GM19043 (cell line): ENCODE data around the gene PRPF31.

Experiments used
- ATAC-seq: cut with Tn5 transposase; IDR thresholded peaks from one replicate; pipeline ENCODE4 v1.9.1; 2021; ENCODE audit warnings: low read depth; ENCODE audit not compliant: unreplicated experiment

Gene PRPF31

DNA sequence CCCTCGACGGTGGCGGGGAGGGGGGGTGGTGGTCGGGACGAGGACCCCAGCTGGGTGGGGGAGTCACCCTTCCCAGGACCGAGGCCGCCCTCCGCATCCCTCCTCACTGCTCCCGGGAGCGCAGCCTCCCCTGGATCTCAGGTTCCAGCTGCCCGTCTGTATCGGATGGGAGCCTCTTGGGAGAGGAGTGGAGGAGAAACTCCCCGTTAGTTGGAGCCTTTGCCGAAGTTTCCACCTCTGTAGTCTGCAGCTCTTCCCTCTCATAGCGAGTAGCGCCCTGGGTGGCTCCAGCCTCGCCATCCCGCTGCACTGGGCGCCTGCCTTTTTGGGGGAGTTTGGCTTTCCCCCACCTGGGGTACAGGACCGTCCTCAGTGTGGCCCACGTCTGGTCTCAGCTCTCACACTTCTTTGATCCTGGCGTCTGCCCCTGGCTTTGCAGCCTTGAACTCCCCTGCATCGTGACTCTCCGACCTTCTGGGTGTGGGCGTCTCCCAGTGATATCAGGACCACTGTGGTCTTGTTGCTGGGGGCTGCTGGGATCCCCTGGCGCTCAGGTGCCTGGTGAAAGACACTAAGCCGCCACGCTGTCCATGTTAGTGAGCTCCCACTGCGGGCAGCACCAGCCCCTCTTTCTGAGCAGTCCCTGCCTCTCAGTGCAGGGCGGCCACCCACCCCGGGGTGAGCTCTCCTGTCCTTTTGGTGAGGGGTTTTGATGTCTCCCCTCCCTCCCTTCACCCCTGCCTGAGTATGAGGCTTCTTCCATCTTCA lies 23.1 kb downstream of the PRPF31 start:
- ATAC-seq = no peak

DNA sequence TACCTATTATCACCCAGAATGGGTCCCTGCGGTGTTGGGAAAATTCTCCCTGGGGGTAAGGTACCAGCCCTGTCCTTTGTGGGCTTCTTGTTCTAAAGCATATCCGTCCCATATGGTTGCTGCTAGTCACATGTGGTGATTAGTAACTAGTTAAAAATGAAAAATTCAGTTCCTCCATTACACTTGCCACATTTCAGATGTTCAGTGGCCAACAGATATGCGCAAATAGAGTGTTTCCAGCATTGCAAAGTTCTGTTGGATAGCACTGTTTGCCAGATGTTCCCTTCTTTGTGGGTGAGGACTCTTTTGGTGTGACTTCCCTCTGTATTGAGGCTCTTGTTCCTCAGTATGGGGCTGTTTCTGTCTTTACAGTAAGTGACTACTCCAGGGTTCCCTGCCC lies 25.8 kb downstream of the PRPF31 start:
- no peak for ATAC-seq

DNA sequence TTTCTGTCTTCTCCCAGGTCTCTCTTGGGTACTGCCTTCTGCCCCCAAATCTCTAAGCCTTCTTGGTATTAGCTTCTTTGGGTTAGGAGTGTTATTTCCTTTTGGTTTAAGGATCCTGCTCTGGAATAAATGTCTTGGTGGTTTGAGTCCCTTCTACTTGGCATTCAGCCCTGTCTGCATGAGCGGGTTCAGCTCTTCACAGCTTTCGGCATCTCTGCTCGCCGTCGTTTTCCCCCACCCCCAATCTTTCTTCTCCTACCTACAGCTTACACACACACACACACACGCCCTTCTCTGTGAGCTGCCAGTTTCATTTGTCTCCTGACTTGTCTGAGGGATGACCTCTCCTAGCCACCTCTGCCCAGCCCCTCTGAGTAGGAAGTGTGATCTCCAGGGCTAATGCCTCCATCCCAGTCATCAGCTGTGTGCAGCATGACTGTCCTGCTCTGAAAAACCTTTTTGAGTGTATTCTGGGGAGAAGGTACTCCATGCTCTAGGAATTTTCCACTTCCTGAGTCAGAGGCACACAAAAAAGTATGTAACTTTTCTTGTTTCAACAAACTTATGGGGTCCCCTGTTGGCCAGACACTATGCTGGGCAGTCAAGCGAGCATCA lies 26.7 kb downstream of the PRPF31 start:
- no peak for ATAC-seq

DNA sequence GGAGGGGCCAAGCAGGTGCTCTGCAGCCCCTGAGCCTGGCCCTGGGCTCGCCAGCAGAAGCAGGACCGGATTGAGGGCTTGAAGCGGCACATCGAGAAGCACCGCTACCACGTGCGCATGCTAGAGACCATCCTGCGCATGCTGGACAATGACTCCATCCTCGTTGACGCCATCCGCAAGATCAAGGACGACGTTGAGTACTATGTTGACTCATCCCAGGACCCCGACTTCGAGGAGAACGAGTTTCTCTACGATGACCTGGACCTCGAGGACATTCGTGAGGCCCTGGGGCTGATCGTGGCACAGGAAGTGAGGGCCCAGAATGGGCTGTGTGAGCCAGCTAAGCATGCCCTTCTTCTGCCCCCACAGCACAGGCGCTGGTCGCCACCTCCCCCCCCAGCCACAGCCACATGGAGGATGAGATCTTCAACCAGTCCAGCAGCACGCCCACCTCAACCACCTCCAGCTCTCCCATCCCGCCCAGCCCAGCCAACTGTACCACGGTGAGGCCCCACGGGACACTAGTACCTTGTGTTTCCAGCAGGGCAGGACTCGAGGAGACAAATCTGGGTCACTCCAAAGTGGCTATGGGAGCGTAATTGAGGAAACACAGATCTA lies 30.1 kb downstream of the PRPF31 start:
- no peak for ATAC-seq

DNA sequence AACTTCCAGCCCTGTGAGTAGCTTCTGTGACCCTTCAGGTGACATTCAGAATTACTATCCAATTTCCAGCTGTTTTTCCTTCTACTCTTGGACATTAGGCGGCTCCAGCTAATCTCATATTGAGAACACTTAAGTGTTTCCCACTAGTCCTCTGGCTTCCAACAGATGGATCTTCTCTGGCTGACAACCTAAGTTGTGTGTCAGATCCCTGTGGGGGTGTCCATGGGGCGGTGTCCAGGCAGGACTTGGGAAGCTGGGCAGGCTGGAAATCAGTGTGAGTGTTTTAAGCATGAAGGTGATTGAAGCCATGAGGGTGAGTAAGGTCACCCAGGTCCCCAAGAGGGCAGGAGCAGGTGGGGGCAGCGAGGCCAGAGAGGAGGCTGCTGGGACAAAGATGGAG lies 32.1 kb downstream of the PRPF31 start:
- no peak for ATAC-seq

DNA sequence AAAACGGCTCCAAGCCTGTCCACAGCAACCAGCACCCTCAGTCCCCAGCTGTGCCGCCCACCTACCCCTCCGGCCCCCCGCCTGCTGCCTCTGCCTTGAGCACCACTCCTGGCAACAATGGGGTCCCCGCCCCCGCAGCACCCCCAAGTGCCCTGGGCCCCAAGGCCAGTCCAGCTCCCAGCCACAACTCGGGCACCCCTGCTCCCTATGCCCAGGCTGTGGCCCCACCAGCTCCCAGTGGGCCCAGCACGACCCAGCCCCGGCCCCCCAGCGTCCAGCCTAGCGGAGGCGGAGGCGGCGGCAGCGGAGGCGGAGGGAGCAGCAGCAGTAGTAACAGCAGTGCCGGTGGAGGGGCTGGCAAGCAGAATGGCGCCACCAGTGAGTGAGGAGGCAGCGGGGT lies 32.6 kb downstream of the PRPF31 start:
- ATAC-seq = no peak

DNA sequence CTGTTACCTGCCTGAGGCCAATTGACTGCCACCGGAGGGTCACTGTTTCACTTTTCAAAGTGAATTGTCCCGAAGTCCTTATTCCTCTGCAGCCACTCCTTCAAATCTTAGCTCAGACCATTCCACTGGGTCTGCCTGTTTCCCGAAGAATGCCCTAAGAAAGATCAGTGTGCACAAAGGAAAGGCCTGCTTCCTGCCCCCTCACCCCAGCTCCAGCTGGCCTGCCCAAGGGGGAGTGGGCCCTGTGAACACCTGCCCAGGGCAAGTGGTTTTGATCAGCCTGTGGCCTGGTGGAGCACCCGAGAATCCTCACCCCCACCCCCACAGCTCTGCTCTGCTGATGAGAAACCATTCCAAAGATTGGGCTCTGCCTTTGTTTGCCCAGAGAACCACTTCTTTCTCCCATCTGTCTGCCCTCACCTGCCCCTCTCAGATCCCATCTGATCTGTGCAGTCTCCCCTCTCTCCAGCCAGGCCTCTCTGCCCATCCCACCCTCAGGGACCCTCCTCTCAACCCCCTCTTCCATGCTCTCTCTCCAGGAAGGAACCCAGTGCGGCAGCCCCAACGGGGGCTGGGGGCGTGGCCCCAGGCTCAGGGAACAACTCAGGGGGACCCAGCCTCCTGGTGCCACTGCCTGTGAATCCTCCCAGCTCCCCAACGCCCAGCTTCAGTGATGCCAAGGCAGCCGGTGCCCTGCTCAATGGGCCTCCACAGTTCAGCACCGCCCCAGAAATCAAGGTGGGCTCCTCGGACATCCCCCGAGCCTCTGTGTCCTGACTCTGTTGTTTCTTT lies 33.7 kb downstream of the PRPF31 start:
- no peak for ATAC-seq

DNA sequence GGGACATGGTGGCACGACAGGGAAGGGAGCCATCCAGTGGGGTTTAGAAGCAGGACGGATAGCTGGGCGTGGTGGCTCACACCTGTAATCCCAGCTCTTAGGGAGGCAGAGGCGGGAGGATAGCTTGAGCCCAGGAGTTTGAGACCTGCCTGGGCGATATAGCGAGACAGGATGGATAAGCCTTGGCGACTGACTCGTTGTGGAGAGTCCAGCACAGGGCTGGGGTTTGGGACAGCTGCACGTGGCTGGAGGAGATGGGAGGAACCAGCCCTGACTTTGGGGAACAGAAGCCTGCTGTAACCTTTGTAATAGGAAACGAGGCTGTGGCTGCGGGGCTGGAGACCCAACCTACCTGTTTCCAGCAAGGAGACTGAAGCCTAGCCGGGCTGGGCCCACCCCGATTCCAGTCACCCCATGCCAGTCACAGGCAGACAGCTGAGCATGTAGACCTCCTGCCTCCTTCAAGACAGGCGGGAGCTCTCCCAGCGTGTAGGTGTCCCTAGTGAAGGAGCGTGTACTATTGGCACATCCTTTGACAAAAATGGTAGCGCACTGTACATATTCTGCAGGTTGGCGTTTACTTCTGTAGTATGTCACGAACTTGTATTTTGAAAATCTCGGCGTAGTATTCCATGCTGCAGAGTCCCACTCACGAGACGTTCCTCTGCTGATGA lies 35.9 kb downstream of the PRPF31 start:
- ATAC-seq = no peak

DNA sequence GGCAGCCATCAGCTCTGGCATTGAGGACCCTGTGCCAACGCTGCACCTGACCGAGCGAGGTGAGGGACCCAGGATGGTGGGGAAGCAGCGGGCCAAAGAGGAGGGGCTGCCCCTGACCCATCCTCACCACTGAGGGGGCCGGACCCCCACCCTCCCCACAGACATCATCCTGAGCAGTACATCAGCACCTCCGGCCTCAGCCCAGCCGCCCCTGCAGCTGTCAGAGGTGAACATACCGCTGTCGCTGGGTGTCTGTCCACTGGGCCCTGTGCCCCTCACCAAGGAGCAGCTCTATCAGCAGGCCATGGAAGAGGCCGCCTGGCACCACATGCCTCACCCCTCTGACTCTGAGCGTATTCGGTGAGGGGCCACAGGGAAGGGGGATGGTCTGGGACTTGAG lies 36.7 kb downstream of the PRPF31 start:
- no peak for ATAC-seq

DNA sequence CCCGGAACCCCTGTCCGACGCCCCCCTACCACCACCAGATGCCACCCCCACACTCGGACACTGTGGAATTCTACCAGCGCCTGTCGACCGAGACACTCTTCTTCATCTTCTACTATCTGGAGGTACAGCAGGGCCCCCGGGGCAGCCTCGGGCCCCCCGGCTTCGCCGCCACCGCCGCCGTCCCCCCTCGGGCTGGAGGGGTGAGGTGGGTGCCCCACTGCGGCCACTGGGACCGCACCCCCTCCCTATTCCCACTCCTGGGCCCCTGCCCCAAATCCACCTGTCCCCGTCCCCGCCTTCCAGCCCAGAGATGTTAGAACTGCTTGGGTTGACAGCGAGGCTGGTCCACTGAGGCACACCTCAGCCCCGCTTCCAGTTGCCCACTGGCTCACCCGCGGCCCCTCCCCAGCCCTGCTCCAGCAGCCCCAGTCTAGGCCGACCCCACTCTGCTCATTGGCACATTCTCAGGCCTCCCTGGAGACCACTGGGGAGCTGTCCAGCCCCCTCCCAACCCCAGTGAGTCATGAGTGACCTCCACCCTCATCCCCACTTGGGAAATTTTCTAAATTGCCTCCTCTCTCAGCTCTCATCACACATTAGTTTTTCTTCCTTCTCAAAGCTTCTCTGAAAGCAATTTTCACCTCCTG lies 37.4 kb downstream of the PRPF31 start:
- ATAC-seq = no peak

DNA sequence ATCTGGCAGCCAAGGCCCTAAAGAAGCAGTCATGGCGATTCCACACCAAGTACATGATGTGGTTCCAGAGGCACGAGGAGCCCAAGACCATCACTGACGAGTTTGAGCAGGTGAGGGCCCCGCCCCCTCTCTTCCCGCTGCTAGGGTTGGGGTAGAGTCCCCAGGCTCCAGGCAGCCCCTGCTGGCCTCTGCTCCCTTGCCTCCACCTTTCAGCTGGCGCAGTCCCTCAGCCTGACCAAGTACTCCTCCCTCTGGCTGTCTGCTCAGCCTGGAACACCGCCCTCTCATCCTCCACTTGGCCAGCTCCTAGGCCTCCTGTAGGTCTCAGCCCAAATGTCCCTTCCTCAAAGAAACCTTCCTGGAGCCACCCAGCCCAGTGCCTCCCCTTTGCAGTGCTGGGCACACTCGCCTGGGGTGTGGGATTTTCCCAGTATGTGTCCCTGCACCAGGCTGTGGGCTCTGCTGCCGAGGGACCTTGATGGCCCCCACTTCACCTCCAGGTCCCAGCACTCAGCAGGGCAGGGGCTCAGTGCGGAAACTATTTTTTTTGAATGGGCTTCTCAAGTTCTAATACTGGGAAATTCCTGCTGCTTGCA lies 38.3 kb downstream of the PRPF31 start:
- ATAC-seq = no peak

DNA sequence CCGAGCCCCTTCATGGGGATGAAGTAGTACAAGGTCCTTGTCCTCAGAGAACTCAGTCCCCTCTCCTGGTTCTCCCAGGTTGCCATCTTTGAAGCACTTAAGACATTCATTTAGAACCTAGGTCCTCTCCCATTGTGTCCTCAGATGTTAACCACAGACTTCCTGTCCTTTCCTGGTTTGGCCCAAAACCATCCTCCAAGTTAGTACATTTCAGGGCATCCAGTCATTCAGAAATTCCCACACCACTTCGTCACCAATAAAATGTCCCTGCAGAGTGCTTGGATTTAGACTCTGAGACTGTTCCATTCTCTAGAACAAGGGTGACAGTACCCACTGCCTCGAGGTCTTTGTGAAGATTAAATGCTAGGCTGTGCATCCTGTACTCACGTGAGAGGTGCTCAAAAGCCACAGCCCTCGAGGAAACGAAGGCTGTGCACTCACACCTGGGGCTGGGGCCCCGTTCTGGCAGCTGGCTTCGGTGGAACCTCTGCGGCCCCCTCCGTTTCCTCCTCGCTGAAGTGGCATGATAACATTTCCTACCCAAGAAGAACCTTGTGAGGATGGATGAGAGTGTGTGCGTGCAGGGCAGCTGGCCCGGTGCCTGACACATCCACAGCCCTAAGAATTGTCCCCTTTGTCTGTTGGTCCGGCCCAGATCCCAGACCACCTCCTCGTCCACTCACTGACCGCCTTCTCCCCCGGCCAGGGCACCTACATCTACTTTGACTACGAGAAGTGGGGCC lies 39.2 kb downstream of the PRPF31 start:
- no peak for ATAC-seq

DNA sequence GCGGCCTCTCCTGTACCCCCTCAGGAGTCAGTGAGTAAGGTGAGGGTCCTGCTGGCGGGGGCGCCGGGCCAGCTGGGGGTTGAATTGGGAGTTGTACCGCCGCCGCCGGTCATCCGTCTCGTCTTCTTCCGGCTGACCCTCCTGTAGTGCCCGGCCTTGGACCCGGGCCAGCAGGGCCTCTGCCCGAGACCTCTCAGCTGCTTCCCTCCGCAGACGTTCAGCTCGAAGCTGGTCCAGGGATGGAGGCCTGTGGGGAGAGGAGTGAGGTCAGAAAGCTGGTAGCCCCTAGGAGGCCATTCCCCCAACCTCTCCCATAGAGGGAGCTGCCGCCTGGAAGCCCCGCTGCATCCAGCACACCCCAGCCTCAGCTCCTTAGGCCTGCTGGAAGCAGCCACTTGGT lies 40.1 kb downstream of the PRPF31 start:
- ATAC-seq = no peak

DNA sequence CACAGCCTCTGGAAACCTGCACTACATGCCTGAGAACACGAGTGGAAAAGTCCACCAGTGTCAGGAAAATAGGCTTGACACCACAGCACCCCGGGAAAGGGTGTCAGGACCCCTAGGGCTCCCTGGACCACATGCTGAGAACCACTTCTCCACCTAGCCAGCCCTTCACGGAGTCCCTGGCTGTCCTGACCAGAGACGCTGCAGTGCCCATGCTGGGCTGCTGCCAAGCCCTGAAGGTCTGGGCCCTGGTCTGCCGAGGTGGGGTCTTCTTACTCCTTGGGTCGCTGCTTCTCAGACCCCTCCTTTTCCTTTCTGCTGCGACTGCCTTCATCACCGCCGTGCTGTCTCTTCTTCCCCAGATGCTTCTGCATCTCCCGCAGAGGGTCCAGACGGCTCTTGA lies 40.9 kb downstream of the PRPF31 start:
- no peak for ATAC-seq

DNA sequence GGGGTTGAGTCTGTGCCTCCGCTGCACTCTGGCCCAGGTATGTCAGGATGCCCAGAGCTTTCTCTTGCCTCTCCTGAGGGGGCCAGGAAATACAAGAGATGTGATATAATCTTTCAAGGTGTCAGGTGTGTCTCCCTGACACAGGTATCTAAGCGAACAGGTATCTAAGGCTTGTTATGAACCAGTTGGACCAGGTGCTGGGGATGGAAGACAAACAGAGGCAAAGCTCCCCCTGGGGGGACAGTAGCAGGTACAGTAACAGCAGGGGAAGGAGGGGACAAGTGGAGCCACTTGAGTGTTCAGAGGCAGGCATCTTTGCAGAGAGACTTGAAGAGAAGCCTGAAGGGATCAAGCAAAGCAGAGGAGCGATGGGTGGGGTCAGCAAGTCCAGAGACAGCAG lies 41.4 kb downstream of the PRPF31 start:
- no peak for ATAC-seq

DNA sequence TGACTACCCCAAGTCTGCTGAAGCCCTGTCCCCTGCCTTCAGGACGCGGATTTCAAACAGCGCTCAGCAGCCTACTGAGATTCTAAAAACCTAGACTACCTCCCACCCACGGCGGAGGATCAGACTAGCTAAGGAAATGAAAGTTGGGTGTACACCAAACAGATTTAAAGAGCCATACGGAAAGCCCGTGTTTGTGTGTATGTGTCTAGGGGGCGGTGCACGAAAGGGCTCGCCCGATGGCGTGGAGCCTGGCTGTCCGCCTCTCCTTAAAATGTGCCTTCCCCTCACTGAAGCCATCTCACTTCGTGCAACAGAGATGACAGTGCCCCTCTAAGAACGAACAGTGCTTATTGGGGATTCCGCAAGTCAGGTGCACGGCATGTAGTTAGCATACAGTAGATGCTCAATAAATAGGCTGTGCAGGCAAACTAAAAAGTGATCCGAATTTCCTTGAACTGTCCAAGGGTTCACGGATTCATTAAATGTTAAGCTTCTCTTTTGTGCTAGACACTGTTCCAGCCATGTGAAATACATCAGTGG lies 43.3 kb downstream of the PRPF31 start:
- ATAC-seq = no peak

DNA sequence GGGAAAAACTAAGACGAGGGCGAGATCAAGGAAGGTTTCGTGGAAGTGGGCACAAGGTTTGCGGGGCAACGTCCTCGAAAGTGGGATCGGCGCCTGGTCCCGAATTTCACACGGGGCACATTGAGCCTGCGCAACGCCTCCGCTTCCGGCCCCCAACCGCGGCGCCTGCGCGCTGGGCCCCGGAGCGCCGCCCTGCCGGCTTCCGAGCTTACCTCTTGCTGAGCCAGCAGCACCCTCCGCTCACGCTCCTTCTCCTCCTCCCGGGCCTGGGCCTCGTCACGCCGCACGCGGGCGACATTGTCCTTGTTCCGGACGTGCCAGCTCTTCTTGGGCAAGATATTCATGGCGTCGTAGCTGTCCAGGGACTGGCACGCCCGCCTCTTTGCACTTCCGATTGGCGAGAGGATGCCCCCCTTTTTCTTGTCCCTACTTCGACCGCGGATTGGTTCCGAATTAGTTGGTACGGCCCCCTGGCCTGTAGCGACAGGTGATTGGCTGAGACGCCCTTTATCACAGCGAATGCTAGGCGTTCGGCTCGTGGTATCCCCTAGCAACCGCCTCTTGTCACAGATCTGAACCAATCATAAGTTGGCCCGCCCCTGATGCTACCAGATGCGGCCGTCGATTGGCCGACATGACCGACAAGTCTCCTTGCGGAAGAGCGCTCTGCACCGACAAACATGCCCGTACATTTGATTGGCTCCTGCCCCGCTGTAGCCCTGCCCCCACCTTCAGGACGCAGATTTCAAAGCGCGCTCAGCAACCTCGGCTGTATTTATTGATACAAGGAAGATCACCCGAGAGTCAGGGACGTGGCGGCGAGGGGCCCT lies 44.0 kb downstream of the PRPF31 start, which contains the start of gene LENG1:
TSS of gene LENG1 (minus strand) at position 370 of the 830 bp plus-strand sequence. CDS start at position 344, 26 bp downstream.
- ATAC-seq = peak; percentile 89
